AG10803 (cell line): Measurements from ENCODE around the gene LCE3A.
A peak's percentile ranks its signal among the peaks of the same experiment; 100 is the strongest.

Experiments
- DNase-seq: peaks from one replicate; pipeline ENCODE4 v3.0.0; 2010; ENCODE audit warnings: low read depth
- H3K4me3 ChIP-seq: 2 replicates; pipeline ENCODE4 v1.5.1; 2011; ENCODE audit warnings: mild to moderate bottlenecking, low read length, control low read depth
- TF ChIP-seq, protein P1 (sequence below): conservative IDR thresholded peaks from 2 replicates; pipeline ENCODE4 v1.5.1; 2011; ENCODE audit warnings: mild to moderate bottlenecking, low read length, control low read depth, inconsistent platforms

LCE3A gene

DNA sequence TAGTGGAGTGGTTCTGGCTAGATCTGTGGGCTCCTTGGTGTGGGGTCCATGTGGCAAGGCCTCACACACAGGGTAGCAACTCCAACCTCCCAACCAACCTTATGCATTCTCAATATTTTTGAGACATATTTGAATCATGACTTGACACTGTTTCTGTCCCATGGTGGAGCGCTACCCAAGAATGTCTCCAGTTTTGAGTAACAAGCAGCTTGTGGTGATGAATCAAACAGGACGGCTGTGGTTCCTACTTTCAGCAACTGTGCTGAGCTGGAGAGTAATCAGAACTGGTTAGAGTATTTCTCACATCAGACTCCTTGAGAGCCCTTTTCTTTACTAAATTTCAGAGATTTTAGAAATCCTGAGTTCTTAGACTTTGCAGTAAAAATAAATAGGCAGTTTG, 45.7 kb downstream of the LCE3A start:
- TF ChIP-seq, protein P1, sequence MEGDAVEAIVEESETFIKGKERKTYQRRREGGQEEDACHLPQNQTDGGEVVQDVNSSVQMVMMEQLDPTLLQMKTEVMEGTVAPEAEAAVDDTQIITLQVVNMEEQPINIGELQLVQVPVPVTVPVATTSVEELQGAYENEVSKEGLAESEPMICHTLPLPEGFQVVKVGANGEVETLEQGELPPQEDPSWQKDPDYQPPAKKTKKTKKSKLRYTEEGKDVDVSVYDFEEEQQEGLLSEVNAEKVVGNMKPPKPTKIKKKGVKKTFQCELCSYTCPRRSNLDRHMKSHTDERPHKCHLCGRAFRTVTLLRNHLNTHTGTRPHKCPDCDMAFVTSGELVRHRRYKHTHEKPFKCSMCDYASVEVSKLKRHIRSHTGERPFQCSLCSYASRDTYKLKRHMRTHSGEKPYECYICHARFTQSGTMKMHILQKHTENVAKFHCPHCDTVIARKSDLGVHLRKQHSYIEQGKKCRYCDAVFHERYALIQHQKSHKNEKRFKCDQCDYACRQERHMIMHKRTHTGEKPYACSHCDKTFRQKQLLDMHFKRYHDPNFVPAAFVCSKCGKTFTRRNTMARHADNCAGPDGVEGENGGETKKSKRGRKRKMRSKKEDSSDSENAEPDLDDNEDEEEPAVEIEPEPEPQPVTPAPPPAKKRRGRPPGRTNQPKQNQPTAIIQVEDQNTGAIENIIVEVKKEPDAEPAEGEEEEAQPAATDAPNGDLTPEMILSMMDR, result no peak
- H3K4me3 ChIP-seq, result no peak overlapping the region
- peak; percentile 28 for DNase-seq
